Measurements from ENCODE around the gene LYZL1. TPM values are rescaled to one million over a fixed set of nuclear protein-coding genes. Genes with fewer than 3 reads are reported as not detected.
A peak's percentile ranks its signal among the peaks of the same experiment; 100 is the strongest.
"Not testable (repeated sequence)": the region's sequence is repeated elsewhere in the genome, so short reads cannot be mapped to it uniquely, and the experiment has no call there.

Gene LYZL1
- total RNA-seq (2022) (not detected in 2 replicates), Bru-seq, nascent RNA (not detected), BruChase-seq, experiment 1, labeled RNA remaining after a 6-hour chase (not detected), BruChase-seq, experiment 2, labeled RNA remaining after a 2-hour chase (not detected)
- long read RNA-seq = 0 reads

- intact Hi-C loops (cut with micrococcal nuclease); BruUV-seq (replicated peaks); POLR2A ChIA-PET; H3K36me3 Mint-ChIP-seq (ENCODE audit: insufficient read depth, unreplicated experiment); H3K4me1 Mint-ChIP-seq (ENCODE audit: insufficient read depth, unreplicated experiment); H3K27ac Mint-ChIP-seq (ENCODE audit: low read depth, unreplicated experiment); H3K9me3 Mint-ChIP-seq (ENCODE audit: unreplicated experiment); DNase-seq (ENCODE audit: unreplicated experiment); H3K4me3 Mint-ChIP-seq (ENCODE audit: unreplicated experiment): not testable (repeated sequence)
- H3K27me3 Mint-ChIP-seq (ENCODE audit: insufficient read depth, unreplicated experiment) = peaks cover 54% of the 10 kb centered on the region
- CTCF ChIA-PET = interaction anchor here (0.7 kb wide), 1 partner anchor 625 kb away, joined by 3 read pairs; no protein-coding TSS in a partner anchor
Measured at GRCh38 chr10:29288906-29289305, at the start of gene LYZL1. Gene LYZL1 (plus strand): TSS chr10:29289070. CDS start chr10:29291868, 2,798 bp downstream.

- TF ChIP-seq CTCF (IDR thresholded peaks at IDR 0.05; ENCODE audit: unreplicated experiment) = peak; percentile 32
- Mint-ChIP-seq H3K4me3 (ENCODE audit: unreplicated experiment) (no peak overlapping the region), H3K36me3 (ENCODE audit: insufficient read depth, unreplicated experiment) (no peaks in the 10 kb centered on the region), H3K27me3 (ENCODE audit: insufficient read depth, unreplicated experiment) (peaks cover 58% of the 10 kb centered on the region), H3K27ac (ENCODE audit: low read depth, unreplicated experiment) (no peak overlapping the region), H3K4me1 (ENCODE audit: insufficient read depth, unreplicated experiment) (no peaks in the 10 kb centered on the region), H3K9me3 (ENCODE audit: unreplicated experiment) (no peaks in the 10 kb centered on the region)
- intact Hi-C loops (cut with micrococcal nuclease) = loop anchor here (1.0 to 5.0 kb wide), 3 partner anchors 64 to 563 kb away; partner anchors contain the start of gene BAMBI
- no TSS peak for BruUV-seq (replicated peaks)
- ChIA-PET CTCF (interaction anchor here (0.7 to 1.1 kb wide), 2 partner anchors 10 to 17 kb away, joined by 3 to 6 read pairs; no protein-coding TSS in a partner anchor), POLR2A (interaction anchor here (0.6 kb wide), 1 partner anchor 59 kb away, joined by 3 read pairs; no protein-coding TSS in a partner anchor)
- peak; percentile 60 for DNase-seq (ENCODE audit: unreplicated experiment)
Measured at GRCh38 chr10:29239569-29240472, 49.0 kb upstream of the LYZL1 start.

- H3K27ac Mint-ChIP-seq (ENCODE audit: low read depth, unreplicated experiment) = no peak overlapping the region
- ChIA-PET POLR2A (interaction anchor here (0.7 kb wide), 1 partner anchor 54 kb away, joined by 3 read pairs; no protein-coding TSS in a partner anchor), CTCF (no interaction called here)
- no peak overlapping the region for H3K4me3 Mint-ChIP-seq (ENCODE audit: unreplicated experiment)
- H3K27me3 Mint-ChIP-seq (ENCODE audit: insufficient read depth, unreplicated experiment) = peaks cover 65% of the 10 kb centered on the region
- DNase-seq (ENCODE audit: unreplicated experiment) = no peak
- H3K4me1 Mint-ChIP-seq (ENCODE audit: insufficient read depth, unreplicated experiment) = no peaks in the 10 kb centered on the region
- intact Hi-C loops (cut with micrococcal nuclease) = loop anchor here (1.0 to 5.0 kb wide), 3 partner anchors 63 to 564 kb away; partner anchors contain the start of gene BAMBI
- H3K36me3 Mint-ChIP-seq (ENCODE audit: insufficient read depth, unreplicated experiment) = no peaks in the 10 kb centered on the region
- H3K9me3 Mint-ChIP-seq (ENCODE audit: unreplicated experiment) = no peaks in the 10 kb centered on the region
- TF ChIP-seq CTCF (IDR thresholded peaks at IDR 0.05; ENCODE audit: unreplicated experiment) = no peak
- no TSS peak for BruUV-seq (replicated peaks)
Measured at GRCh38 chr10:29240986-29241660, 47.7 kb upstream of the LYZL1 start.

- CTCF ChIA-PET = no interaction called here
- intact Hi-C loops (cut with micrococcal nuclease) = loop anchor here (5.0 kb wide), 2 partner anchors 100 to 565 kb away; partner anchors contain the start of gene BAMBI
- POLR2A ChIA-PET = no interaction called here
- H3K27me3 Mint-ChIP-seq (ENCODE audit: insufficient read depth, unreplicated experiment) = peaks cover 70% of the 10 kb centered on the region
- no peak overlapping the region for H3K4me3 Mint-ChIP-seq (ENCODE audit: unreplicated experiment)
- TF ChIP-seq CTCF (IDR thresholded peaks at IDR 0.05; ENCODE audit: unreplicated experiment) = no peak
- no peaks in the 10 kb centered on the region for H3K4me1 Mint-ChIP-seq (ENCODE audit: insufficient read depth, unreplicated experiment)
- no peaks in the 10 kb centered on the region for H3K36me3 Mint-ChIP-seq (ENCODE audit: insufficient read depth, unreplicated experiment)
- no peak for DNase-seq (ENCODE audit: unreplicated experiment)
- no peak overlapping the region for H3K27ac Mint-ChIP-seq (ENCODE audit: low read depth, unreplicated experiment)
- no peaks in the 10 kb centered on the region for H3K9me3 Mint-ChIP-seq (ENCODE audit: unreplicated experiment)
- no TSS peak for BruUV-seq (replicated peaks)
Measured at GRCh38 chr10:29241925-29242324, 46.9 kb upstream of the LYZL1 start.

Measured in MCF 10A (cell line).